ENCODE measurements around the gene CASP6. TPM values are rescaled to one million over a fixed set of nuclear protein-coding genes. Genes with fewer than 3 reads are reported as not detected.

CASP6 gene
- total and polyA plus RNA-seq, 4 donors = 11.1 to 30.1 (median 16.8) TPM

GRCh38 chr4:109648266-109648996 is 54.8 kb downstream of the CASP6 start:
- DNase-seq = no peak
- H3K4me3 ChIP-seq (ENCODE audit: low read length in 2 of 2) = no peak overlapping the region
- H3K27me3 ChIP-seq (ENCODE audit: control insufficient read depth in 1 of 2, insufficient read depth in 2 of 2, low read length in 1 of 2) = no peaks in the 10 kb centered on the region
- H3K9me3 ChIP-seq (ENCODE audit: control insufficient read depth, low read length) = no peaks in the 10 kb centered on the region
- ATAC-seq (ENCODE audit: low FRiP score) = no peak
- H3K27ac ChIP-seq (ENCODE audit: low read depth in 1 of 2, low read length in 2 of 2) = no peak overlapping the region
- no peaks in the 10 kb centered on the region for H3K36me3 ChIP-seq (ENCODE audit: control insufficient read depth in 1 of 2, insufficient read depth in 2 of 2, low read length in 1 of 2)
- H3K4me1 ChIP-seq (ENCODE audit: control insufficient read depth in 1 of 2, insufficient read depth in 2 of 2, low read length in 2 of 2) = no peaks in the 10 kb centered on the region
- intact Hi-C loops (cut with DNase I) = no loop called here
- WGBS, 2 donors = 47 to 49% methylated on average over 5 of the region's 5 CpGs

- H3K27me3 ChIP-seq (ENCODE audit: control insufficient read depth in 1 of 2, insufficient read depth in 2 of 2, low read length in 1 of 2) = no peaks in the 10 kb centered on the region
- WGBS, 2 donors = 75 to 81% methylated on average over 7 of the region's 7 CpGs
- intact Hi-C loops (cut with DNase I) = no loop called here
- no peaks in the 10 kb centered on the region for H3K4me1 ChIP-seq (ENCODE audit: control insufficient read depth in 1 of 2, insufficient read depth in 2 of 2, low read length in 2 of 2)
- H3K4me3 ChIP-seq (ENCODE audit: low read length in 2 of 2) = no peak overlapping the region
- DNase-seq (no peak), ATAC-seq (ENCODE audit: low FRiP score) (no peak)
- no peak overlapping the region for H3K27ac ChIP-seq (ENCODE audit: low read depth in 1 of 2, low read length in 2 of 2)
- no peaks in the 10 kb centered on the region for H3K36me3 ChIP-seq (ENCODE audit: control insufficient read depth in 1 of 2, insufficient read depth in 2 of 2, low read length in 1 of 2)
- no peaks in the 10 kb centered on the region for H3K9me3 ChIP-seq (ENCODE audit: control insufficient read depth, low read length)
Observed at GRCh38 chr4:109645874-109646710, 57.2 kb downstream of the CASP6 start.

- 79 to 90% methylated on average over 2 of the region's 2 CpGs for WGBS, 2 donors
- intact Hi-C loops (cut with DNase I) = no loop called here
Observed at GRCh38 chr4:109640644-109641043, 62.6 kb downstream of the CASP6 start.

More at GRCh38 chr4:109640644-109641043, 62.6 kb downstream of the CASP6 start:
- Histone ChIP-seq H3K27ac (ENCODE audit: low read depth in 1 of 2, low read length in 2 of 2) (no peak overlapping the region), H3K9me3 (ENCODE audit: control insufficient read depth, low read length) (peaks cover 4% of the 10 kb centered on the region), H3K27me3 (ENCODE audit: control insufficient read depth in 1 of 2, insufficient read depth in 2 of 2, low read length in 1 of 2) (peaks cover 0 to 1% of the 10 kb centered on the region in 2 donors), H3K36me3 (ENCODE audit: control insufficient read depth in 1 of 2, insufficient read depth in 2 of 2, low read length in 1 of 2) (no peaks in the 10 kb centered on the region), H3K4me3 (ENCODE audit: low read length in 2 of 2) (no peak overlapping the region), H3K4me1 (ENCODE audit: control insufficient read depth in 1 of 2, insufficient read depth in 2 of 2, low read length in 2 of 2) (no peaks in the 10 kb centered on the region)
- DNase-seq = no peak
- ATAC-seq (ENCODE audit: low FRiP score) = no peak

Other genes with a start within 250 kb of the CASP6 start
- gene MCUB, start 143.2 kb downstream of the CASP6 start, total RNA-seq = 10 to 100 TPM; 12.5 to 25.6 TPM
- gene MCUB, start 143.2 kb downstream of the CASP6 start, polyA plus RNA-seq = 1 to 10 TPM; 2.7 to 4.1 TPM
- gene PLA2G12A, start 26.6 kb upstream of the CASP6 start, total RNA-seq = 10 to 100 TPM; 32.4 to 34.5 TPM
- gene PLA2G12A, start 26.6 kb upstream of the CASP6 start, polyA plus RNA-seq = 10 to 100 TPM; 10.3 to 12.8 TPM
- 10 to 100 TPM; 33.7 to 64.5 TPM for gene CFI, start 98.6 kb upstream of the CASP6 start, total RNA-seq
- gene CFI, start 98.6 kb upstream of the CASP6 start, polyA plus RNA-seq = 1 to 10 TPM; 1.0 to 1.9 TPM
- gene GAR1, start 112.3 kb upstream of the CASP6 start, total RNA-seq = 10 to 100 TPM in 1 of 2 donors, 1 to 10 TPM in 1; 9.8 to 11.3 TPM
- 10 to 100 TPM in 1 of 2 donors, 1 to 10 TPM in 1; 9.3 to 11.5 TPM for gene GAR1, start 112.3 kb upstream of the CASP6 start, polyA plus RNA-seq
- under 1 TPM; 0.27 to 0.71 TPM for gene RRH, start 124.5 kb upstream of the CASP6 start, total RNA-seq
- not detected for gene RRH, start 124.5 kb upstream of the CASP6 start, polyA plus RNA-seq
- under 1 TPM; 0.26 to 0.36 TPM for gene LRIT3, start 144.7 kb upstream of the CASP6 start, total RNA-seq
- gene LRIT3, start 144.7 kb upstream of the CASP6 start, polyA plus RNA-seq = under 1 TPM in 1 of 2 donors, not detected in 1; 0.49 TPM
- under 1 TPM; 0.29 to 0.54 TPM for gene EGF, start 209.4 kb upstream of the CASP6 start, total RNA-seq
- gene EGF, start 209.4 kb upstream of the CASP6 start, polyA plus RNA-seq = 1 to 10 TPM in 1 of 2 donors, not detected in 1; 3.4 TPM